NCI-H187 treated with DMSO at 0.1 percent for 48 hours (cell line): ENCODE results near the gene ARHGAP27.

ENCODE experiments used
- DNase-seq: peaks from one replicate; lab custom pipeline; 2025; lab: John Stamatoyannopoulos, UW

ARHGAP27 gene

DNA sequence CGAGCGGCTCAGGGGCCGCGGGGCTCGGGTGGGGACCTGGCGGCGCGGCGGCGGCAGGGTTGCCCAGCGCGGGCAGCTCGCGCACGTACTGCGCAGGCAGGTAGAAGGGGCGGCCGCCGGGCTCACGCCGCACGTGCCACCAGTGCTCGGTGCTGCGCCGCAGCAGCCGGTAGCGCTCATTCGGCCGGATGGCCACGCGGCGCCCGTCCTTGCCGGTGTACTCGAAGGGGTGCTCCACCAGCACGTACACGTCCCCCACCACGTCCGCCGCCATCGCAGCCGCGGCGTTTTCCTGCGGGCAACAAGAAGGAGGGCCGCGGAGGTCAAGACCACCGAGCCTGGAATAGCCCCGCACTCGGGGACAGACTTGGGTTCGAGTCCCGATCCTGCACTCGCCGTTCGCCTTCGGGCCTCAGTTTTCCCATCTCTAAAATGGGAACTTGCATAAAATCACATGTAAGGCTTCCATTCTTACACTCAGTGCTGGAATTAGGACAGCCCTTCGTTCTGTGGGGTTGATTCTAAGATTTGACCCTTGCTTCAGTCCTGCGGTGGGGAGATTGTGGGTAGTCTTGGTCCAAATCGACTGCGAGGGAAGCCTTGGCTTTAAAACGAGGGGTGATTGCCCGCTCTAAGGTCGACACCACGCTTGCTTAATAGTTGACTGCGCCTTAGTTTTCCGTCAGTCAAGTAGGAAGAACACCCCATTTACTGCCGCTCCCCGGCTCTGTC lies 2.5 kb downstream of the ARHGAP27 start:
- DNase-seq: no peak

DNA sequence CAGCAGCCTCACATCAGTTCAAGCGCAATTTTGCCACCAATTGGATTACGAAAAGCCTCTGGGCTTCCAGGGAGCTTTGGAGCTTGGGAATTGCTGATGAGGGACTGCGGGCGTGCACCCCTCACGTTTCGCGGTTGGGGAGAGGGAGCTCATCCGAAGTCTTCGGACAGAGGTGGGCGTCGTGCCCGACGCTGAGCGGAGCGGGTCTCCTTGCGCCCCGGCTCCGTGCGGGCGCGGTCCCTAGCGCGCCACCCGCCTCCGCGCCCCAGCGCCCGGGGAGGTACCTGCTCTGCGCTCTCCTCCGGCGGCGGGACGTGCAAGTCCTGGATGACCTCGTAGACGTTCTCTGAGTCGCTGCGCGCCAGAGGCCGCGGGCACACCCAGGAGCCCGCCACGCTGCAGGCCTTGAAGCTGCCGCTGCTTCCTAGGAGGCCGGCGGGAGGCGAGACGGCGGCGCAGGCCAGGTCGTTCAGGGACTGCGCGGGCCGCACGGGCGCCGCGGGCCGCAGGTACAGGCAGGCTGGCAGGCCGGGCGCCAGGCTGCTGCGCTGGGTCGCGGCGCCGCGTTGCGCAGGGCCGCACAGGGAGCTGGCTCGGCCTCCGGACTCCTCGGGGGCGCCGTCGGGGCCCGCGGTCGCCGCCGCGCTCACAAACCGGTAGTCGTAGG lies 3.2 kb downstream of the ARHGAP27 start:
- no peak for DNase-seq

DNA sequence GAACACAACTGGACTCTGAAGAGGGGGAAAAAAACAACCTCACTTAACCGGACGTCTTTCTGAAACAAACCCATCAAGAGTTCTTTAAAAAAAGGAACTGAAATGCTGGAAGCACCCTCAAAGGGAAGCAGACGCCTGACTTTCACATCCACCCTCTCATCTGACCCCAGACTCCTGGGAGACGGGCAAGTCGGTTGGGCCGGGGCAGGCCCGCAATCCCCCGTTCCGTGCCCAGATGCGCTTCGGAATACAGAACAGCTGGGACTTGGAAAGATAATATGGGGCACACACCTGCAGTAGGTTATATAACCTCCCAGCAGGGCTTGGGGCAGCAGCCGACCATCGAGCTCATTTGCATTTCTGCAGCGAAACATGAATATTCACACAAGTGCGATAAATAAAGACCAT lies 3.7 kb downstream of the ARHGAP27 start:
- no peak for DNase-seq

DNA sequence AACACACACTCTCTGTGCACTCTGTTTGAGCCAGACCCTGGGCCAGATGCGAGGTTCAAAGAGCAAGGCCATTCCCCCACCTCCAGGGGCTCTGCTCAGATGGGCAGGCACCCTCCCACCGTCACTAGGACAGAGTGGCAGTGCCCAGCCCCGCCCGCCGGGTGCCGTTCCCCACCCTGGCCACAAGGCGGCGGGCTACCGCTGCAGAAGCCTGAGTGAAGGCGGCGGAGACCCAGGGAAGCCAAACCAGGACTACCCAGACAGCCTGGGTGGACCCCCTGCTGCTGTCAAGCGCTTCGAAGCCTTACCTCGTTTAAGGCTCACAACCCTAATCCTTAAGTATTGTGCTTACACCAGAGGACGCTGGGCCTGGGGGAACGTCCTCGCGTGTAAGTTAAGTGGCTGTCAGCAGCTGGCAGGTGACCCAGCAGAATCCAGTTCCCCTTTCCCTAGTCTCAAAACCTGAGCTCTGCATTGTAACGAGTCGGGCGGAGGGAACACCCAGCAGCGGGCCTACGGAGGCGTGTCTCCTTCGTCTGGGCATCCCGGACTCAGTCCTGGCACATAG lies 4.5 kb downstream of the ARHGAP27 start:
- no peak for DNase-seq

DNA sequence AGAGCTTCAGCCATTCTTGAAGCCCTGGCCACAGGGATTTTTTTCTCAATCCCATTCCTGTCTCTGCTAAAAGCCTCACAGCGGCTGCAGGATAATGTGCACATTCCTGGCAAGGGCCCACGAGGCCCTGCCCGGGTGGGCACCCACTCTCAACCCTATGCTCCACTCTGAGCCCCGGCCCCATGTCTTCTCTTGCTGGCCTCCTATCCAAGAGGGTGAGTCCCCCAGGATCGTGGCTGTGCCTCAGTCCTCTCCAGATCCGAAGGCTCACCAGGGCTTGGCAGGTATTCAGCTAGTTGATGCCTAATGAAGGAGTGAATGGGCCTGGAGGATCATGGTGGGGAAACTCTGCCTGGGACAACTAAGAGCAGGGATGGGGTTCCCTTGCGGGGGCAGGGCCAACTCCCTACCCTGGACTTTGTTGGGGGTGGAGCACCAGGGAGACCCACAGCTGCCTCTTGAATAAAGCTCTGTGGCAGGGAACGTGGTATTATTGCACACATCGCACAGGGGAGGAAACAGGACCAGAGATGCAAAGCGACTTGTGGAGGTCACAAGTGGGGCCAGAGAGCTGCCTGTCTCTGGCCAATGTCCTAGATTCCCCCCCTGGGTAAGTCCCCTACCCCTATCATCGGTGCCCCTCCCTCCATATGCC lies 5.4 kb downstream of the ARHGAP27 start:
- DNase-seq: no peak

DNA sequence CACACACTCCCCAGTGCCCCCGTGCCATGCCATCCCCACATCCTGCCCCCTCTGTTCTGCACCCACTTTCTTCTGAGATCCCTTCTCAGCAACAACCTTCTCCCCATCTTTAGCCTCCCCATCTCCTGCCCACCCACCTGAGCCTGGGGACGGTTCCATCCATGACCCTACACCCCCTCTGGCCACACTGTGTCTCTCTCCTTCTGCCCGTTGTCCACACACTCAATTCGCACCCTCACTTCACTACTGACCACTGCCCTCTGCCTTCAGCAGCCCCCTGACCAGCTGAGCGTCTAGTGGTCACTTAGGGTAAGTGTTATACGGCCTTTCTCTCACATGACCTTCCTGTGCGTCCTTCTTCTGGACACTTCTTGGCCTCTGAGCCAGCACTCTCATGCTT lies 6.1 kb downstream of the ARHGAP27 start:
- no peak for DNase-seq

DNA sequence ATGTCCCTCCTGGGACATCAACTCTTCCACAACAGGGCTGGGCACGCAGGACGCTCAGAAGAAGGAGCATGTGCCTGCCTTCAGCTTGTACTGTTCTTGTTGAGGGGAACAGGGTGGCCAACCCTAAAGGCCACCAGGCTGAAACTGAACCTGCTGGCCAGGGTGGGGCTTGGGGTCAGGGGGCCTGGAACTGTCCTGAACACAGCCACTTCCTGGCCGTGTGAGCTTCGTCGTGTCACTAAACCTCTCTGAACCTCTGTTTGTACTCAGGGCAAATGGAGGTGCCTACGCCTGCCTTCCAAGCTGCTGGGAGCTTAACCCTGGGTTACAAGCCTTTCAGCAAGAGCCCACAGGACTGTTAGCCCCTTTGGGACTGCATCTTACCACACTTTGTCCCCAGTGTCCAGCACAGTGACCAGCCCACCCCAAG lies 6.7 kb downstream of the ARHGAP27 start:
- DNase-seq: no peak

DNA sequence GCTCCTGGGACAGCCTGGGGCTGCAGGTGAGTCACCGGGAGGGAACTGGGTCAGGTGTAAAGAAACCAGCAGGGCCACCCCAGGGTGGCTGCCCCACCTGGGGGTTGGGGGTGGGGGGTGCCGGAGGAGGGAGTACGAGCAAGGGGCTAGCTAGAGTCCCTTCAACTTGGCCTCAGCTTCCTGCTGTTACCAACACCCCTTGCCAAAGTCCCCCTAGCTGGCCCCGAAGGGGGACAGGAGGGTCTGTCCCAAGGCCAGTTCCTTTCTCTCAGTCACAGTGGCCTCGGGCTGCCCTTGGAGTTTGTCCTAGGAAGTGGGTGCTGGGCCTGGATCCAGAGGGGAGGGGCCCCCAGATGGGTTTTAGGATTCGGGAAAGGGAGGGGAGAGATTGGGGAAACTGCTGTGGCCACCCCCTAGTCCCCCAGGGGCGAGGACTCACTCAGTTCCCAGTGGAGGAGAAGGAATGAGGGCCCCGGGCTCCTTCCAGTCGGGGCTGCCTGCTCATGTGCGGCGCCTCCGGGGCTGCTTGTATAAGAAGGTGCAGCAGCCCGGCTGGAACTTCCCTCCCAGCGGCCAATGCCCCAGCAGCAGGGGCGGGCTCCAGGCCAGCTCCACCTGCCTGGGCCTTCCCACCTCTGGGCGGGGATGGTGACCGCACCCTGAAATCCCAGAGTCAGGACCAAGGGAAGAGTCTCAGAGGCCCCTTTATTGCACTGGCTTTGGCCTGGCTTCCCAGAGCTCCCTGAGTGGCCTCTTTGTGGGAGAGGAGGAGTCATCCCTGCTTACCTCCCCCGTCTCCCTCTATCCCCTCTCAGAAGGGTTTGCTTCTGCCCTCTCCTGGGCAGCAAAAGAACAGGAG lies 7.3 kb downstream of the ARHGAP27 start:
- DNase-seq: peak; percentile 44

DNA sequence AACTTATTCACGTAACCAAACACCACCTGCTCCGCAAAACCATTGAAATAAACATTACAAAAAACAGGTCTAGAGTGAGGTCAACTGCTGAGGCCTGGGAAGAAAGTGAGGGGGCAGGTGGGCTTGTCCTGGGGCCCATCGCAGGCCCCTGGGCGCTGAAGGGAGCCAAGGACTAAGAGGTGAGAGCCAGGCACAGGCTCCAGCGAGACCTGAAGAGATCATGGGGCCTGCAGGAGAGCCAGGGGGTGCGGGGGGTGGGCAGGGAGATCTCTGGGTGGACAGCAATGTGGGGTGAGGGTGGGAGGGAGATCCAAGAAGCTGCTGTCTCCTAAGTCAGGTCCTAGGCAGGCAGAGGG lies 7.9 kb downstream of the ARHGAP27 start:
- no peak for DNase-seq

DNA sequence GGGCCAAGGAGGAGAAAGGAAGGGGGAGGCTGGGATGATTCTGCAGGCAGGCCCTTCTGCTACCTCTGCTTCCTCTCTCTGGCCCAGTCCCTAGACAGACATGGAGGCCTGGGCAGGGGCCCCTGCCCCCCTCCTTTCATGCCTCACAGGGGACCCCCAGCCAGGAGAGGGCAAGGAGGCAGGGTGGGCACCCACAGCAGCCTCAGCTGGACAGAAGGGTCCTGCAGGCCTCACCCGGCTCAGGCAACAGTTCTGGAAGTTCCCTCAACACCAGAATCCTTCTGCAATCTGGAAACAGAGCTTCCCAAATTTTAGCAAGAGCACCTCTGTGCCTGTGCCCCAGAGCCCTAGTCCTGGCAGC lies 8.7 kb downstream of the ARHGAP27 start:
- DNase-seq: no peak

DNA sequence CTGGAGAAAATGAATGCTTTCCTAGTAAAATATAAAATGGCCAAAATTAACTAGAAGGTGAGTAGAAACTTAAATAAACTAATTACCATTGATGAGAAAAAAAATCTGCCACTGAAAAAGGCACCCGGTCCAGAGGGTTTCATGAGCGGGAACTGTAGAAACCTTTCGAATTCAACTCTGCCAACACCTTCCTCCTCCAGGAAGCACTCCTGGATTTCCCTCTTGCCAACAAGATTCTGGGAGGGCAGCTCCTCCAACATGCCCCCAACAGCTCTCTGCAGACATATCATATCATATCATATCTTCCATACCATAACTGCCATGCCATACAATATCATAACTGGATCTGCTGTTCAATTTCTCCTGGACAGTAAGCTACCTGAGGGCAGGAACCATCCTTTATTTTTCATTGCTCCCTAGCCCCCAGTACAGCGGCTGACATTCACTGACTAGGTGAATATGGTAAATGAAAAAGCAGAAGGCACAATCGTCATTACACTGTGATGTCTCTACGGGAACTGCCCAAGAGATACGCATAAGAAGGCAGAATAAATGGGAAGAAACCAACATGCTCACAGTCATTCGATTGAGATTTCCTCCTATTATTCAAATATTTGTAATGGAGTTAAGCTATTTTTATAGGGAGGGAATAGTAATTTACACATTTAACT lies 9.2 kb downstream of the ARHGAP27 start:
- DNase-seq: no peak

DNA sequence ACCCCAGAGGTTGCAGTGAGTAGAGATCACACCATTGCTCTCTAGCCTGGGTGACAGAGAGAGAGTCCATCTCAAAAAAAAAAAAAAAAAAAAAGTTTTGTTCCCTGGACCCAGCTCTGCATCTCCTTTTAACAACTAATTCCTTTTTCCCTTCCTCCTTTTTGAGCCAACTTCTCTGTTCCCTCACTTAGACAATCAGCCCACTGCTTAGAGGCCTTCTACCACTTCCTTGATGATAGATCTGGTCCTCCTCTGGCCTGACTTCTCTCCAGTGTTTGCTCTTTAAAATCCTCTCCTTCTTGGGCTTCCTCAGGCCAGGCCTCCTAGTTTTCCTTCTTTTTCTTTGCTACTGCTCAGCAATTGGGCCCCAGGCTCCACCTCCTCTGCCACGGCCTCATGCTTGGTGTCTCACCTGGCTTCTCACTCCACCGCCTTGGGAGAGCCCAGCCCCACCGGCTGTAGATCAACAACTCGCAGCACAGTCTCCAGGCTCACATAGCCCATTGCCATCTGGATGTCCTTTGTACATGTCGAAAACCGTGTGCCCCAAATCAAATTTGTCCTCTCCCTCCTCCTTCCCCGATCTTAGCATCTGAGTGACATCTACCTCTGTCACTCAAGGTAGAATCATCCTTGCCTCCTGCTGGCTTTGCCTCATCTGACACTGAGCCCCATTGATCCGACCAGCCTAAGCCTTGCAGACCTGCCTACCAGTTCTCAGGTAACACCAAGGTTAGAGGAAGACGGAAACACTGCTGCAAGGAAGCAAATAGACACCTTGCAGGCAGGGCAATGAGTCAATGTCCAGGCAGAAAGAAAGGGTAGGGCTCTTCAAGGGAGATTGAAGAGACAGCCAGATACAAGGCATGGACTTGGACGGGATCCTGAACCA lies 17.4 kb downstream of the ARHGAP27 start:
- no peak for DNase-seq

DNA sequence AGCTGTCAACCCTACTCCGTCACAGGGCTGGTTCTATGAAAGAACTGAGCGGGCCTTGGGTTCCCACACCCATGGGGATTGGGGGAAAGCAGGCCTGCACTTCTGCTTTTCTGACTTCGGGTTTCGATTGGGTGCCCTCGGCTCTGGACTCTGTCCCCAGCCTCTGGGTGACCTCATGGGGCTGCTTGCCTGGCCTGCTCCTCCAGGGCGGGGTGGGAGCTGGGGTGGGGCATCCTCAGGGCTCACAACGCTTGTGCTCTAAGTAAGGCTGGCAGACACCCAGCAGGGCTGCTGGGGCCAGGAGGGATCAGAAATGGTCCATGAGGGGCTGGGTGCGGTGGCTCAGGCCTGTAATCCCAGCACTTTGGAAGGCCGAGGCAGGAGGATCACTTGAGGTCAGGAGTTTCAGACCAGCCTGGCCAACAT lies 19.2 kb downstream of the ARHGAP27 start:
- no peak for DNase-seq

DNA sequence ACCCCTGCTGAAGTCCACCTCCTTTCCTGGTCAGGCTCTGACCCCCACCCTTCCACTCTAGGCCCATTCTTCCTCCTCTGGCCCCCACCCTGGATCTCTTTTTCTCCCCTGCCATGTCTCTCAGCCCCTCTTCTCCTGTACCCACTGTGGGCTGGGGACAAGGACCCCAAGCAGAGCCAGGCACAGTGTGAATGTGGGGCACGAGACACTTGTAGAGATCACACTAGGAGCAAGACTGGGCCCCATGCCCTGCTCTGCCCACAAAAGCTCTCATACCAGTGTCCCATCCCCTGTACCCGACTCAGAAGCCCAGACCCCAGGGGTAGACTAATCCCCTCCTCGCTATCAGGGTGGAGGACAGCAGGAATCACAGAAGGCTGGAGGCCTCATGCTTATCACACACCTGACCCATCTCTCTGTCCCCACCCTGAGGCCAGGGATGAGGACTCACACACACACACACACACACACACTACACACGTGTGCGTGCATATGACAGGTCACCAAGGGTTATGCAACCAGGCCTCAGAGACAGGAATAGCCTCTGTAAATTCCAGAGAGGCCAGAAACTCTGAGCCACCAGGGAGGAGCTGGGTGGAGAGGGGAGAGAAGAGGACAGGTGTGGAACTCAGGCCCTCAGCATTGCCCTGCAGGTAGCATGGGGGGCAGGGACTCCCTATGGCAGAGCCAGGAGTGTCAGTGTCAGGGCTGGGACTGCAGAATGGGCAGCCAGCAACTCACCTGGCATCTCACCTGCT lies 21.1 kb downstream of the ARHGAP27 start:
- DNase-seq: no peak

DNA sequence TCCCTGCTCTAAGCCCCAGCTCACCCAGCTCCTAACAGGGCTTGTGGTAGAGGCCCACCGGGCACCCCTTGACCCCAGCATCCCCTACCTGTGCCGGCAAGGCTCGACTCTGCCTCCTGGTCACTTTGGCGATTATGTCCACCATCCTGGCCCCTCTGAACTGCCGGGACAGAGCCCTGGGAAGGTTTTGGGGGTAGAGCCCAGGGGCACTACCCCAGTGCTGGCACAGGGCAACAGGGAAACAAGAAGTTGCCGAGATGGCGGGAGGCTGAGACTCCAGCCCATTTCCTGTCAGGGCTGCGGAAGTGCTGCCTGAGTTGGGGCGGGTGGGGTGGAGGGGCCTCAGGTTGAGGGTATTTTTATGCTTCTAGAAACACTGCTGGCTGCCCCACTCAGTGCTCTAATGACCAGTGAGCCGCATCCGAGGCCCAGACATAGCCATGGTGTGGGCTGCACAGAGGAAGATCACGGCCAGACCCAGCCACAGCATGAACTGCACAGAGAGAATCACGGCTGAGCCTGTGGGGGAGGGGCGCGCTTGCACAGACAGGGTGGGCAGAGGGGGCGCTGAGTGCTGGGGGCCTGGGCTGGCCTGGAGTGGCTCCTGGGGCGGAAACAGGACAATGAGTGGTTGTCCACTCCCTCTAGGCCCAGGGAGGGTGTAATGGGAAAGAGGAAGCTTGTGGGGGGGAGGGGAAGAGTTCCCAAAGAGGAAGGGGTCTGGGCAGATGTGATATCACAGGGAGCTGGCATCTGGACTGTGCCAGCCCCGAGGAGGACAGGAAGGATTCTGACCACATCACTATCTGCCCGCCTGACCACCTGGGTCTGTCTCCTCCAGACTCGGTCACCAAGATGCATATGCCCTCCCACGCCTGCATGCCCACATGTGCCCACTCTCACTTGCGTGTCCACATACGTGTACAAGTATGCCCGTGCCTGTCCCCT lies 22.3 kb downstream of the ARHGAP27 start:
- no peak for DNase-seq

DNA sequence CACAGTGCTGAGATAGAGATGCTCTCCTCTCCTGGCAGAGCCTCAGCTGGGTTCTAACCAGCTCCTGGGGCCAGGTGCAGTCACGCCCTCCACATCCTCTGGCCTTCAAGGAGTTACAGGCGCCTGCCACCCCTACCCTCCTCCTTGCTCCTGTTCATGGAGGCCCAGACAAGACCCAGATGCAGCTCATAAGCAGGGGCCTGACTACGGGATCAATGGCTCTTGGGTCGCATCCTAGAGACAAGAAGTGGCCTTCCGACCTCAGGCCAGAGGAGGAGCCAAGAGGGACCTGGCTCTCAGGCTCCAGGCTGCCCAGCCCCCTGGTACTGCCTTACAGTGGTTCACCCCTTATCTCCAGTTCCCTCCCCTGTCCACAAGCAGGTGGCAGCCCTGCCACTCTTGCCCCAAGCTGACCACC lies 23.0 kb downstream of the ARHGAP27 start:
- DNase-seq: no peak

DNA sequence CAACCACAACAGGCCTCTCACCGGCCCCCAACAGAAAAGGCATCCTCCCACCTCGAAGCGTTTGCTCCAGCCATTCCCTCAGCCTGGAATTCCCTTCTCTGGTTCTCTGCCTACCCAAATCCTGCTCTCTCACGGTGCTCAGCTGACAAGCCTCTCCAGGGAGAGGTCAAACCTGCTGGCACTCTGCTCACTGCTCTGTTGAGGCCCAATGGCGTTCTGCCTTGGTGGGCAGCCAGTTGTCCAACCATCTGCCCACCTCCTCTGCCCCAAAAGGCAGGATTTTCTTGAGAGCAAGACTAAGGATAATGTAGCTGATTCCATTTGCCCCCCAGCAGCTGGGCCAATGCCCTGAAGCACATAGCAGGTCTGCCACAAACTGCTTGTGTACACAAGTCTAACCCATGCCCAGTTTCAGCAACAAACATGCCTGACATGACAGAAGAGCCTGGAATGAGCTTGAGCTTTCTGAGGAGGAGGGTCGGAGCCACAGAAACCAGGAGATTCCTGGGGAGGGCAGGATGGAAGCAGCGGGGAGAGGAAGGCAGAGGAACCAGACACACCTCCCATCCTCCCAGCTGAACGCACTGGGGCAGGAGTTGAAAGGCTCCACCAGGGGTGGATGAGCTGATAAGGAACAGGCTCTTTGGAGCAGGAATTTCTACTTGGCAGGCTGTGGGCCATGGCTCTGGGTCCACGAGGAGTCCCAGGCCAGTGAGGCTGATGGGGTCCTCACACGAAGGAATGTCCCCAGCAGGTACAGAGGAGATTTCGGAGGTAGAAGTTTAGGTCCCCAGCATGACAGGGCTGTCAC lies 23.9 kb downstream of the ARHGAP27 start:
- DNase-seq: no peak

DNA sequence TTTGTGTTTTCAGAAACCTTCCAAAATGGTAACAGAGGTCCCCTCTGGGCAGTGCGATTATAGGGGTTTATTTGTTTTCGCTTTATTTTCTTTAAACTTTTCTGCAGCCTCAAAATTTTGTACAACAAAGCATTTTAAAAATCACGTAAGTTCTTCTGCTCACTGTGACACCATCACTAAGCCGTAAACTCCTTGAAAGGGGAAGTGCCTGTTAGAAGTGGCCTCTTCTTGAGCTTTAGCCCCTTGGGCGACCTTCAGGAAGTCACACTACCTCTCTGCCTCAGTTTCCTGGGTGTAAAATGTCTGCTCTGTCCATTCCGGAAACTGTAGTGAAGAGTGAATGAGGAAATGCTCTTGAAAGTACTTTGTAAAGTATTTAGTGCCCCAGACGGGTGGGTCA lies 26.6 kb downstream of the ARHGAP27 start:
- DNase-seq: no peak
